ENCODE results near the gene MRPS12.

MRPS12 gene

GRCh38 chr19:38920602-38921419 is 9.9 kb upstream of the MRPS12 start (continued):
- TF ChIP-seq PRDM10 (tag by site-specific recombination; IDR thresholded peaks at IDR 0.05) = no peak
- peak; percentile 91; the same call in 1 of the 2 replicates for TF ChIP-seq ZNF621 (tag by site-specific recombination; IDR thresholded peaks at IDR 0.05)
- no peak for TF ChIP-seq ZNF658 (tag by site-specific recombination; IDR thresholded peaks at IDR 0.05)
- TF ChIP-seq ZNF112 (tag by site-specific recombination; IDR thresholded peaks at IDR 0.05) = peak; percentile 75; the same call in 1 of the 2 replicates
- no peak for TF ChIP-seq PRDM4 (tag by site-specific recombination; IDR thresholded peaks at IDR 0.05)
- peak; percentile 8 for TF ChIP-seq KLF8 (tag by site-specific recombination; IDR thresholded peaks at IDR 0.05)
- TF ChIP-seq ZNF280D (tag by site-specific recombination; IDR thresholded peaks at IDR 0.05) = no peak
- no peak for TF ChIP-seq ZBTB11 (tag by site-specific recombination; conservative IDR thresholded peaks at IDR 0.05; ENCODE audit: low read depth)
- TF ChIP-seq ELK4 (IDR thresholded peaks at IDR 0.05; ENCODE audit: borderline replicate concordance, low read depth, low read length) = no peak
- TF ChIP-seq ZNF624 (tag by site-specific recombination; IDR thresholded peaks at IDR 0.05) = no peak
- no peak for TF ChIP-seq YY1 (tag by site-specific recombination; IDR thresholded peaks at IDR 0.05)
- TF ChIP-seq ZNF843 (tag by site-specific recombination; IDR thresholded peaks at IDR 0.05) = no peak
- no peak for TF ChIP-seq ZNF362 (tag by site-specific recombination; IDR thresholded peaks at IDR 0.05)
- no peak for TF ChIP-seq GLI4 (tag by site-specific recombination; IDR thresholded peaks at IDR 0.05)
- no peak for TF ChIP-seq MYNN (tag by site-specific recombination; IDR thresholded peaks at IDR 0.05; ENCODE audit: borderline replicate concordance)
- TF ChIP-seq ZNF24 (tag by site-specific recombination; IDR thresholded peaks at IDR 0.05) = no peak
- TF ChIP-seq ZBTB21 (tag by site-specific recombination; IDR thresholded peaks at IDR 0.05) = no peak
- no peak for TF ChIP-seq ZFP69B (tag by site-specific recombination; IDR thresholded peaks at IDR 0.05)
- no peak for TF ChIP-seq PRDM1 (tag by site-specific recombination; IDR thresholded peaks at IDR 0.05)
- TF ChIP-seq ZSCAN18 (tag by site-specific recombination; IDR thresholded peaks at IDR 0.05) = peak; percentile 48; the same call in 1 of the 2 replicates
- no peak for TF ChIP-seq ZNF133 (tag by site-specific recombination; IDR thresholded peaks at IDR 0.05)
- peak; percentile 99 for TF ChIP-seq ZNF114 (tag by site-specific recombination; IDR thresholded peaks at IDR 0.05)

Measured in HEK293 (cell line).